H1 (cell line): ENCODE results near the gene AIFM3. TPM values are rescaled to one million over a fixed set of nuclear protein-coding genes. Genes with fewer than 3 reads are reported as not detected.

Experiments
- CTBP2 ChIP-seq: IDR thresholded peaks from 2 replicates; pipeline ENCODE4 v1.7.0; 2011; ENCODE audit warnings: borderline replicate concordance, mild to moderate bottlenecking, moderate library complexity, mixed read lengths, low read length; ENCODE audit not compliant: insufficient read depth, insufficient read length
- EGR1 ChIP-seq: IDR thresholded peaks from 2 replicates; pipeline ENCODE4 v1.6.1; 2011; ENCODE audit warnings: low read depth, low read length, borderline replicate concordance
- GTF2F1 ChIP-seq: IDR thresholded peaks from 2 replicates; pipeline ENCODE4 v1.6.1; 2012; ENCODE audit warnings: low read depth, low read length, improper control_type of control experiment, borderline replicate concordance
- RXRA ChIP-seq: IDR thresholded peaks from 2 replicates; pipeline ENCODE4 v1.6.1; 2011; ENCODE audit warnings: low read depth, mild to moderate bottlenecking, low read length, moderate library complexity; ENCODE audit not compliant: insufficient read depth
- SAP30 ChIP-seq: fragments of 300-600 bp; sonication (generic); IDR thresholded peaks from 2 replicates; pipeline ENCODE4 v1.7.1; 2012; ENCODE audit warnings: low read length, moderate library complexity, mild to moderate bottlenecking, inconsistent platforms; ENCODE audit not compliant: insufficient read depth, insufficient replicate concordance
- polyA plus RNA-seq, 7 experiments: library from polyadenylated mRNA; depleted of rRNA in 3 of 7; stranded (reverse) in 5 of 7; unstranded in 2 of 7; fragments of >200 nt in 5 of 7; fragments of 200-250 nt in 2 of 7; gene quantifications; 1 replicate in 5 of 7; 2 replicates in 1 of 7; 4 replicates in 1 of 7; pipeline versions ENCODE4 v1.2.1 to v1.2.3, GENCODE V29; 2011 to 2013; ENCODE audit warnings: missing spikeins in 2 of 7, mixed read lengths in 2 of 7
- total RNA-seq: library from RNA; stranded (reverse); fragmentation: NEBNext Ultra II Directional; extraction: Animal tissue kit (Norgen Biotek cat#: 25700); gene quantifications from 2 replicates; pipeline ENCODE4 v1.2.1, GENCODE V29; 2021

AIFM3 gene
- total and polyA plus RNA-seq, 2 of the 8 experiments (the other 6 are each of a cell fraction or from before 2014, with no cell fraction given): 0.86 to 1.4 TPM

- no peak for TF ChIP-seq SAP30
- TF ChIP-seq GTF2F1: no peak
- no peak for TF ChIP-seq CTBP2
- TF ChIP-seq RXRA: no peak
- TF ChIP-seq EGR1: no peak
These were observed at the start of gene AIFM3 (continued) for GRCh38 chr22:20966883-20967696.
